GM20000 (cell line): Measurements from ENCODE around the gene PLCL2.

ENCODE experiments used
- DNase-seq: peaks from one replicate; pipeline ENCODE4 v3.0.0; 2012; ENCODE audit warnings: low spot score
- CTCF ChIP-seq: IDR thresholded peaks from 2 replicates; pipeline ENCODE4 v1.5.1; 2012; ENCODE audit warnings: mild to moderate bottlenecking, control low read depth; ENCODE audit errors: extremely low read depth, missing control alignments

Gene PLCL2

GRCh38 chr3:16992198-16992597 is 107.4 kb downstream of the PLCL2 start:
- no peak for DNase-seq
- TF ChIP-seq CTCF, result no peak

DNA sequence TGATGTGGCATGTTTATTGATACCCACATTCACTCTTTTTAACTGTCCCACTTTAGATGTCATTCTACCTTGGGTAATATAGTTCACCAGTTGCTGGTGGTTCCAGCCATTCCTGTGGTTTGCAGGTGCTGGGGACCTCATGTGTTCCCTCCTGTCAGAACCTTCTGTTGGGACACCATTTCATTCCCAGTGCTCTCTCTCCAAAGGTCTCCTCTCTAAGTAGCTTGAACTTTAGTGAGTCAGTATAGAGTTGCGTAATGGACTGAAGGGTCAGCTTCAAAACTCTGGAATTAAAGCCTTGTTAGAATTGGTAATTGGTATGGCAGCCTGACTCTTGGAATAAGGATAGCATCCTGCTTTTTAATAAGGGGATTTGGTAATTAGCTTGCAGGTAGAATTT is 108.5 kb downstream of the PLCL2 start:
- no peak for DNase-seq
- no peak for TF ChIP-seq CTCF

DNA sequence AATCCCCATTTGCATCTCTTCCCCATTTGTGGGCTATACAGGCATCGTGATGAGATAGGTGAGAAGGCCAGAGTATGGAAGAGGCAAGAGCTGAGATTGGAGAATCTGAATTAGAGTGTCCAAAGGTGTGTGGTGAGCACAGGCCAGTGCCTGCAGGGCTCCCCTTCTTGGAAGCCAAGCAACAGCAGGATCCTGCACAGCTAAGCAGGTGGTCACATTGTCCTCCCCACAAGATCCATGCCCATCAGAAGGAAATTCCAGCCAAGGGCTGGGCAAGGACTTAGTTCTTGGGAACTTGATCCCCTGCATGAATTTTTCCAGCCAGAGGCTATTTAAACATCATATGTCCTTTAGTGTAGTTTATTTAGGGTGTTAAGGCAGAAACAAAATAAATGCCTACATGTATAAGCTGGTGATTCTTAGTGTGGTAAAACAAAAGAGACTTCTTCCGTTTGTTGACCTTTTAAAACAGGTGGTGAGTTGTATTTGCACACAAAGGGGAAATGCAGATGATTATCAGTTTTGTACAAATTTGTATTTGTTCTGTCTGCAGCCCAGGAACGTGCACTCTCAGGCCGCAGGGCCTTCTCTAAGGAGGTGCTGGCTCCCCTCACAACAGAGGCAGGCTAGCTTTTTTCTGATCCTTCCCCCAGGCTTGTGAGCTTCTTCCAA is 110.2 kb downstream of the PLCL2 start:
- no peak for TF ChIP-seq CTCF
- no peak for DNase-seq

GRCh38 chr3:16995601-16996000 is 110.8 kb downstream of the PLCL2 start:
- no peak for DNase-seq
- TF ChIP-seq CTCF, result no peak

DNA sequence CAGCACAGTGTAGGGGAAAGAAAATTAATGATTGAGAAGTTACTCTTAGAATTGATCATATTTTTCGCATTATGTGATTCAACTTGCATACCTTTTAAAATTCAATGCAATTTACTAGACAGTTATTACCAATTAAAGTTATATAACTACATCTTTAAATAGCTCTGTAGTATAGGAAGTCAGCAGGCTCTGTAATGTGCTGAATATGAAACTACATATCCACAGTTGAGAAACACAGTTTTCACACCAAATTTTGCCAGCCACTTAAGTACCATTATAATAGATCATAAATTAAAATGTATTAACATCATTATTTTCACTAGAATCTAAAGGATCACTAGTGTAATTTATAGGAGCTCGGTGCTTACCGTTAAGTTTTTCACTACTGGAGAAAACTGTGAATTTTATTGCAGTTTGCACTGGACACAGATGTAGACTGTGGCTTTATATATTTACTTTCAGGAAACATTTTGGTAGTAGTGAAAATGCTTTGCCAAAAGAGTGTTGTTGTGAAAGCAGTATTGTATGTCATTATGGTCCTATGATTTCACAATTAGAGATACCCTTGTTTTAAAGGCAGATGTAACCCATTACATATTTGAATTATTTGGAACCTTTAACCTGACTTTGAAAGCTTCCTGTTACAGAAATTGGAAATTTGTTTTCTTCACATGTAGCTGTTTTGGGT is 113.6 kb downstream of the PLCL2 start:
- TF ChIP-seq CTCF, result no peak
- no peak for DNase-seq

- TF ChIP-seq CTCF, result no peak
- DNase-seq, result no peak
Measured at GRCh38 chr3:16999161-16999560, 114.4 kb downstream of the PLCL2 start.

DNA sequence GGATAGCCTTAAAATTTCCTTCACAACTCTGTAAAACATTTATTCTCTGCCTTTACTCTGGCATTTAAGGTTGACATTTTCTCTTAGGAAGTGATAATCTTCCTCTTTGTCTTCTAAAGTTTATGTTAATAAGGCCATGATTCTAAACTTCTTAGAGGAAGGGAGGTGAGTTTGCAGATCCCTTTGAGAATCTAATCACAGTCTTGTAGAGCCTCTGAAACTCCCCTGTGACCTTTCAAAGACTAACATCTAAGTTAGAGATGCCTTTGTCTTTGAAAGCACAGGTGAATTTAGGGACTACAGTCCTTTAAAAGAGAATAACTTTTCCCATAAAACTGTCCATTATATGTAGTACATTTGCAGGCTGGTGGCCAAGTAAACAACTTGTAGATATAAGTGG is 115.1 kb downstream of the PLCL2 start:
- no peak for DNase-seq
- no peak for TF ChIP-seq CTCF
